Gastroesophageal sphincter (tissue), 4 donors: Measurements from ENCODE around the gene PHLDB3. TPM values are rescaled to one million over a fixed set of nuclear protein-coding genes. Genes with fewer than 3 reads are reported as not detected.
"Not testable (repeated sequence)": the region's sequence is repeated elsewhere in the genome, so short reads cannot be mapped to it uniquely, and the experiment has no call there.

ENCODE experiments used
- ATAC-seq: fragments of 150-250 bp; one replicate; pipeline ENCODE4 v1.9.1; 2016; ENCODE audit warnings: mild to moderate bottlenecking, moderate library complexity
- H3K27ac ChIP-seq, 4 donors: fragments of 200-600 bp; sonication (generic) in 3 of 4; 1 replicate in 3 of 4; 2 replicates in 1 of 4; pipeline ENCODE4 v1.5.1; 2016 to 2019
- H3K27me3 ChIP-seq: fragments of 200-600 bp; sonication (generic); one replicate; pipeline ENCODE4 v1.5.1; 2019
- H3K36me3 ChIP-seq, 2 donors: fragments of 200-600 bp; sonication (generic); one replicate each; pipeline ENCODE4 v1.5.1; 2019; ENCODE audit warnings: control low read depth in 1 of 2
- H3K4me1 ChIP-seq, 3 donors: fragments of 200-600 bp; sonication (generic); 1 replicate in 2 of 3; 2 replicates in 1 of 3; pipeline ENCODE4 v1.5.1; 2016 to 2019; ENCODE audit warnings: control low read depth in 2 of 3
- H3K4me3 ChIP-seq, 2 donors: fragments of 200-600 bp; sonication (generic); one replicate each; pipeline ENCODE4 v1.5.1; 2019; ENCODE audit warnings: mild to moderate bottlenecking in 1 of 2, moderate library complexity in 1 of 2
- H3K9me3 ChIP-seq, 3 donors: fragments of 200-600 bp; sonication (generic); one replicate each; pipeline ENCODE4 v1.5.1; 2017 to 2019; ENCODE audit warnings: control low read depth in 2 of 3
- EP300 ChIP-seq: sonication (generic); formaldehyde crosslinking; IDR thresholded peaks from one replicate; pipeline ENCODE4 v1.6.1; 2017; ENCODE audit warnings: antibody characterized with exemption, mild to moderate bottlenecking
- POLR2A ChIP-seq, 2 donors: fragments of 450-650 bp; IDR thresholded peaks; one replicate each; pipeline ENCODE4 v1.6.1; 2017; ENCODE audit warnings: antibody characterized with exemption in 2 of 2, mild to moderate bottlenecking in 2 of 2, moderate library complexity in 1 of 2
- POLR2AphosphoS5 ChIP-seq: sonication (generic); formaldehyde crosslinking; IDR thresholded peaks from one replicate; pipeline ENCODE4 v1.6.1; 2017; ENCODE audit warnings: antibody characterized with exemption
- WGBS, 2 donors: methylation state at CpG; one replicate each; pipeline ENCODE4 v1.1.5; 2018; ENCODE audit warnings: low coverage in 1 of 2; 5-methylcytosine and 5-hydroxymethylcytosine counted together
- total RNA-seq, 4 donors: library from RNA; depleted of rRNA; stranded (reverse); fragments of >200 nt; gene quantifications; one replicate each; pipeline ENCODE4 v1.1.0, GENCODE V29; 2016
- TF ChIP-seq, protein P1 (sequence below), 4 experiments: fragments of 200-600 bp in 2 of 4; fragments of 450-650 bp in 2 of 4; sonication (generic) in 1 of 4; IDR thresholded peaks; one replicate each; pipeline ENCODE4 v1.5.1; 2017 to 2019; ENCODE audit warnings: antibody characterized with exemption in 4 of 4, mild to moderate bottlenecking in 2 of 4, moderate library complexity in 2 of 4

The PHLDB3 gene
- total RNA-seq, 4 donors from 2014 or later: 8.8 to 38.1 (median 14.9) TPM

DNA sequence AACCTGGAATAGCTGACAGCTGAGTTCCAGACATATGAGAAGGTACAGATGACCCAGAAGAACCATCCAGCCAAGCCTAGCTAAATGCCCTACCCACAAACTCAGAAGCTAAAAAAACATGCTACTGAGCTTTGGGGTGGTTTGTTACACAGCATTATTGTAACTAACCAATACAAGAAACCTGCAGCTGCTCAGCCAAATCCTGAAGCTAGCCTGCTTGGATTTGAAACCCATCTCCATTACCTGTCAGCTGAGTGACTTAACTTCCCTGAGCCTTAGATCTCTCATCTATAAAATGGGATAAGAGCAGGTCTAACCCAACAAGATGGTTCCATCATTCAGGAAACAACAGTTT is 64.9 kb downstream of the PHLDB3 start:
- no peak overlapping the region for H3K4me3 ChIP-seq
- H3K9me3 ChIP-seq: no peaks in the 10 kb centered on the region
- peaks cover 0 to 15% (median 5%) of the 10 kb centered on the region in 3 donors for H3K4me1 ChIP-seq
- TF ChIP-seq POLR2AphosphoS5: no peak
- TF ChIP-seq, protein P1, sequence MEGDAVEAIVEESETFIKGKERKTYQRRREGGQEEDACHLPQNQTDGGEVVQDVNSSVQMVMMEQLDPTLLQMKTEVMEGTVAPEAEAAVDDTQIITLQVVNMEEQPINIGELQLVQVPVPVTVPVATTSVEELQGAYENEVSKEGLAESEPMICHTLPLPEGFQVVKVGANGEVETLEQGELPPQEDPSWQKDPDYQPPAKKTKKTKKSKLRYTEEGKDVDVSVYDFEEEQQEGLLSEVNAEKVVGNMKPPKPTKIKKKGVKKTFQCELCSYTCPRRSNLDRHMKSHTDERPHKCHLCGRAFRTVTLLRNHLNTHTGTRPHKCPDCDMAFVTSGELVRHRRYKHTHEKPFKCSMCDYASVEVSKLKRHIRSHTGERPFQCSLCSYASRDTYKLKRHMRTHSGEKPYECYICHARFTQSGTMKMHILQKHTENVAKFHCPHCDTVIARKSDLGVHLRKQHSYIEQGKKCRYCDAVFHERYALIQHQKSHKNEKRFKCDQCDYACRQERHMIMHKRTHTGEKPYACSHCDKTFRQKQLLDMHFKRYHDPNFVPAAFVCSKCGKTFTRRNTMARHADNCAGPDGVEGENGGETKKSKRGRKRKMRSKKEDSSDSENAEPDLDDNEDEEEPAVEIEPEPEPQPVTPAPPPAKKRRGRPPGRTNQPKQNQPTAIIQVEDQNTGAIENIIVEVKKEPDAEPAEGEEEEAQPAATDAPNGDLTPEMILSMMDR (IDR thresholded peaks at IDR 0.05): no peak
- no peak for TF ChIP-seq EP300
- no peak for TF ChIP-seq POLR2A (IDR thresholded peaks at IDR 0.05)
- ATAC-seq: no peak
- peak overlapping the region in 1 of 4 donors; percentile 20 for H3K27ac ChIP-seq
- no peaks in the 10 kb centered on the region for H3K36me3 ChIP-seq
- peaks cover 13% of the 10 kb centered on the region for H3K27me3 ChIP-seq

DNA sequence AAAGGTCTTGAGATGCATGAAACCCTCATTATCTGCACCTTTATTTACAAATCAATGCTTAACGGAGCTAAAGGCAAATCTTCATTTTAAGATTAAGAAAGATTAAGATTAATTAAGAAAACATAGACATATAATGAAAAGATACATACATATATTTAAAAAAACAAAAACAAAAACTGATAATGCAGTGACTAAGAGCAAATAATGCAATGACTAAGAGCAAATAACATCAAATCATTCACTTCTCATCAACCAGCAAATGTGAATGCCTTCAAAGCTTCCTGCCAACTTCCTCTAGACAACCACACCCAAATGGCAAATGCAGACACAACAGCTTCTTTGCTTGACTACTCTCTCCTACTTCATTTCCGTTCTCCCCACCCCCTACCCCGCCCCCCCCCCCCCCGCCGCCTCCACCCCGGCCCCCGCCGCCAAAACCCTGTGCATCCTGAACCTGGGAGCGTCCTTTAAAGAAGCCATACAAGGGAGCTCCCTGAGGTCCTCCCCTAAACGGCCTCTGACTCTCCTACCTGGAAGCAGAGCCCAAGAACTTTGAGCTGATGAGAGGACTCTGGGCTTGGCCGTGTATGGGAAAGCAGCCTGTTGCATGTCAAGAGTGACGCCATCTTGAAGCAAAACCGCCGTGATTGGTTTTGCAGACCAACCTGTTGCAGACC is 65.4 kb downstream of the PHLDB3 start:
- Histone ChIP-seq H3K9me3 (no peaks in the 10 kb centered on the region), H3K36me3 (no peaks in the 10 kb centered on the region), H3K27ac (peak overlapping the region in 1 of 4 donors; percentile 59), H3K4me3 (no peak overlapping the region), H3K4me1 (peaks cover 0 to 15% (median 5%) of the 10 kb centered on the region in 3 donors), H3K27me3 (peaks cover 13% of the 10 kb centered on the region)
- 6 to 20% methylated on average over 2 of the region's 14 CpGs for WGBS, 2 donors
- TF ChIP-seq POLR2A (IDR thresholded peaks at IDR 0.05) (no peak), POLR2AphosphoS5 (no peak), EP300 (no peak)
- TF ChIP-seq, protein P1 (IDR thresholded peaks at IDR 0.05): no peak
- ATAC-seq: peak; percentile 62

GRCh38 chr19:43438291-43439031 is 66.1 kb downstream of the PHLDB3 start:
- TF ChIP-seq POLR2AphosphoS5: peak; percentile 85
- TF ChIP-seq POLR2A (IDR thresholded peaks at IDR 0.05): no peak
- TF ChIP-seq EP300: no peak
- TF ChIP-seq, protein P1 (IDR thresholded peaks at IDR 0.05): no peak
- no peaks in the 10 kb centered on the region for H3K9me3 ChIP-seq
- H3K36me3 ChIP-seq: no peaks in the 10 kb centered on the region
- H3K27ac ChIP-seq: peak overlapping the region in 1 of 4 donors; percentile 59
- 11 to 35% methylated on average over 4 to 8 of the region's 9 CpGs for WGBS, 2 donors
- peaks cover 13% of the 10 kb centered on the region for H3K27me3 ChIP-seq
- ATAC-seq: peak; percentile 93
- no peak overlapping the region for H3K4me3 ChIP-seq
- H3K4me1 ChIP-seq: peaks cover 0 to 15% (median 5%) of the 10 kb centered on the region in 3 donors

DNA sequence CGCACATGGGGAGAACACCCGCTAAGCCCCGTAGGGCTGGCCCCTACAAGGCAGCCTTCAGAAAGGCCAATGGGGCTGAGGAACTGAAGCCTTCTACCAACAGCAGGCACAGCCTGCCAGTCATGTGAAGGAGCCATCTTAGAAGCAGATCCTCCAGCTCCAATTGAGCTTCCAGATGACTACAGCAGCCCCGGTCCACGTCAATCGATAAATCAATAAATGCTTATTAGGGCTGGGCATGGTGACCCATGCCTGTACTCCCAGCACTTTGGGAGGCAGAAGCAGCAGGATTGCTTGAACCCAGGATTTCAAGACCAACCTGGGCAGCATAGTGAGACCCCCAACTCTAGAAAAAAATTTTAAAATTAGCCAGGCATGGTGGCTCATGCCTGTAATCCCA is 66.8 kb downstream of the PHLDB3 start:
- TF ChIP-seq POLR2A (IDR thresholded peaks at IDR 0.05): no peak
- H3K4me1 ChIP-seq: peaks cover 0 to 15% (median 5%) of the 10 kb centered on the region in 3 donors
- WGBS, 2 donors: 96 to 100% methylated on average over 3 to 6 of the region's 6 CpGs
- peaks cover 13% of the 10 kb centered on the region for H3K27me3 ChIP-seq
- no peaks in the 10 kb centered on the region for H3K9me3 ChIP-seq
- H3K4me3 ChIP-seq: no peak overlapping the region
- H3K27ac ChIP-seq: no peak overlapping the region
- no peaks in the 10 kb centered on the region for H3K36me3 ChIP-seq
- no peak for ATAC-seq

- Histone ChIP-seq H3K4me1 (peaks cover 0 to 15% (median 5%) of the 10 kb centered on the region in 3 donors), H3K27me3 (peaks cover 13% of the 10 kb centered on the region)
- H3K36me3 ChIP-seq, H3K4me3 ChIP-seq, H3K27ac ChIP-seq, H3K9me3 ChIP-seq, ATAC-seq: not testable (repeated sequence)
- 64 to 85% methylated on average over 7 to 11 of the region's 11 CpGs for WGBS, 2 donors
Measured at GRCh38 chr19:43437284-43437683, 67.3 kb downstream of the PHLDB3 start.

DNA sequence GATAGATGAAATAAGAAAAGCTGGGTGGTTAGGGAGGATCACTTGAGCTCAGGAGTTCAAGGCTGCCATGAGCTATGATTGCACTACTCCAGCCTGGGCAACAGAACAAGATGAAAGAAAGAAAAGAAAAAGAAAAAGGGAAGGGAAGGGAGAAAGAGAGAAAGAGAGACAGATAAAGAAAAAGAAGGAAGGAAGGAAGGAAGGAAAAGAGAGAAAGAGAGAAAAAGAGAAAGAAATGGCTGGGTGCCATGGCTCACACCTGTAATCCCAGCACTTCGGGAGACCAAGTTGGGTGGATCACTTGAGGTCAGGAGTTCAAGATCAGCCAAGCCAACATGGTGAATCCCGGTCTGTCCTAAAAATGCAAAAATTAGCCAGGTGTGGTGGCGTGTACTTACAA is 68.8 kb downstream of the PHLDB3 start:
- 79 to 100% methylated on average over 2 to 3 of the region's 3 CpGs for WGBS, 2 donors
- Histone ChIP-seq H3K4me1 (peaks cover 0 to 15% (median 5%) of the 10 kb centered on the region in 3 donors), H3K36me3 (no peaks in the 10 kb centered on the region)

More for the DNA sequence above, 68.8 kb downstream of the PHLDB3 start:
- no peak for TF ChIP-seq EP300
- Histone ChIP-seq H3K27me3 (peaks cover 13% of the 10 kb centered on the region), H3K9me3 (no peaks in the 10 kb centered on the region), H3K4me3 (no peak overlapping the region), H3K27ac (no peak overlapping the region)
- ATAC-seq: no peak
